H1 (cell line): ENCODE data around the gene CAPZB. TPM values are rescaled to one million over a fixed set of nuclear protein-coding genes. Genes with fewer than 3 reads are reported as not detected.

Source experiments
- BRCA1 ChIP-seq: IDR thresholded peaks from 2 replicates; pipeline ENCODE4 v1.6.1; 2012; ENCODE audit warnings: low read depth, low read length, improper control_type of control experiment
- HDAC6 ChIP-seq: IDR thresholded peaks from one replicate; pipeline ENCODE4 v1.7.1; 2012; ENCODE audit warnings: low read depth, mild to moderate bottlenecking, inconsistent platforms, low read length, moderate library complexity
- JUN ChIP-seq: IDR thresholded peaks from 2 replicates; pipeline ENCODE4 v1.6.1; 2011; ENCODE audit warnings: low read depth, mild to moderate bottlenecking, improper control_type of control experiment, low read length
- PHF8 ChIP-seq: fragments of 200-600 bp; sonication (generic); conservative IDR thresholded peaks from 2 replicates; pipeline ENCODE4 v1.7.1; 2012; ENCODE audit warnings: low read depth, mild to moderate bottlenecking, inconsistent platforms, low read length, moderate library complexity
- POLR2A ChIP-seq, 2 experiments: IDR thresholded peaks; 1 replicate in 1 of 2; 2 replicates in 1 of 2; pipeline ENCODE4 v1.6.1; 2011; ENCODE audit warnings: low read depth in 2 of 2, low read length in 2 of 2, mild to moderate bottlenecking in 2 of 2; ENCODE audit errors: control extremely low read depth in 1 of 2
- RBBP5 ChIP-seq: IDR thresholded peaks from 2 replicates; pipeline ENCODE4 v1.7.1; 2012; ENCODE audit warnings: low read depth, mild to moderate bottlenecking, inconsistent platforms, low read length, moderate library complexity, borderline replicate concordance
- SAP30 ChIP-seq: fragments of 300-600 bp; sonication (generic); IDR thresholded peaks from 2 replicates; pipeline ENCODE4 v1.7.1; 2012; ENCODE audit warnings: low read length, moderate library complexity, mild to moderate bottlenecking, inconsistent platforms; ENCODE audit not compliant: insufficient read depth, insufficient replicate concordance
- SIN3A ChIP-seq, 2 experiments: IDR thresholded peaks in 1 of 2; conservative IDR thresholded peaks in 1 of 2; 2 replicates each; pipeline ENCODE4 v1.6.1; 2011 to 2012; ENCODE audit warnings: low read length in 2 of 2, improper control_type of control experiment in 1 of 2, low read depth in 1 of 2, mild to moderate bottlenecking in 1 of 2
- SP1 ChIP-seq: IDR thresholded peaks from 2 replicates; pipeline ENCODE4 v1.6.1; 2011; ENCODE audit warnings: low read depth, low read length
- SP2 ChIP-seq: IDR thresholded peaks from 2 replicates; pipeline ENCODE4 v1.6.1; 2012; ENCODE audit warnings: mild to moderate bottlenecking, low read length, inconsistent platforms
- TAF1 ChIP-seq: IDR thresholded peaks from 2 replicates; pipeline ENCODE4 v1.6.1; 2011; ENCODE audit warnings: mild to moderate bottlenecking, low read depth, low read length
- TAF7 ChIP-seq: optimal IDR thresholded peaks from 2 replicates; pipeline ENCODE3; 2011; ENCODE audit warnings: low read depth, mild to moderate bottlenecking, inconsistent platforms, low read length, moderate library complexity, borderline replicate concordance
- polyA plus RNA-seq, 7 experiments: library from polyadenylated mRNA; depleted of rRNA in 3 of 7; stranded (reverse) in 5 of 7; unstranded in 2 of 7; fragments of >200 nt in 5 of 7; fragments of 200-250 nt in 2 of 7; gene quantifications; 1 replicate in 5 of 7; 2 replicates in 1 of 7; 4 replicates in 1 of 7; pipeline versions ENCODE4 v1.2.1 to v1.2.3, GENCODE V29; 2011 to 2013; ENCODE audit warnings: missing spikeins in 2 of 7, mixed read lengths in 2 of 7
- total RNA-seq: library from RNA; stranded (reverse); fragmentation: NEBNext Ultra II Directional; extraction: Animal tissue kit (Norgen Biotek cat#: 25700); gene quantifications from 2 replicates; pipeline ENCODE4 v1.2.1, GENCODE V29; 2021
- TF ChIP-seq, protein P1 (sequence below): IDR thresholded peaks from 2 replicates; pipeline ENCODE4 v1.6.1; 2012; ENCODE audit warnings: inconsistent platforms

Gene CAPZB
- total and polyA plus RNA-seq, 2 of the 8 experiments (the other 6 are each of a cell fraction or from before 2014, with no cell fraction given) = 162 to 371 TPM

DNA sequence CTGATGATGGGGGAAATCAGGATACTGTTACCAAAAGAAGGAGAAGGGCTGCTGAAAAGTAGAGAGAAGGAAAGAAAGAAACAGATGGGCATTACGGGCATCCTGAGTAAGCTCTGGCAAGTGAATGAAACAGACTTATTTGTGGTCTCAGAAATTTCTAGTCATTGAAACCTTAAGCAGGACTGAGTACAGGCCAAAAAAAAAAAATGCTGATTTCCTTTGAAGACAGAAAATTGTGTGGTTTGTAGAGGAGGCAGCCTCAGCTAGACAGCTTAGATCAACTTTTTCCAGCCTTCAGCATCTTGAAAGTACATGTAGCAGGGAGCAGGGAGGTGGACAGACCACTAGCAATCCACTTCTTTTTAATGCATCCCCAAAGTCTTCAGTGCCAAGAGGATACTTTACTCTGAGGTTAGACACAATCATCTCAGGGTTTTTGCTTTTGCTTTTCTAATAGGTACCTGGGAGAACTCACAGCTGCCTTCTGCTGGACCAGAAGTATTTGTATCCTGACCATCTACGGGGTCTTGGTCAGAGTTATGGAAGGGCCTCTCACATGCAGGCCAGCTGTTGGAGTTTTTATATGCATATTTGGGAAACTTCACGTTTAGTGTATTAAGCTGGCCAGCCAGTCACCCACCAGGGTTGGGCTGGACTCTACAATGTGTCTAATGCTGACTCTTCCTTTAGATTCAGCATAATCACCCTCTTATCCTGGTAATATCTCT is 10.6 kb upstream of the CAPZB start (continued):
- TF ChIP-seq, protein P1, sequence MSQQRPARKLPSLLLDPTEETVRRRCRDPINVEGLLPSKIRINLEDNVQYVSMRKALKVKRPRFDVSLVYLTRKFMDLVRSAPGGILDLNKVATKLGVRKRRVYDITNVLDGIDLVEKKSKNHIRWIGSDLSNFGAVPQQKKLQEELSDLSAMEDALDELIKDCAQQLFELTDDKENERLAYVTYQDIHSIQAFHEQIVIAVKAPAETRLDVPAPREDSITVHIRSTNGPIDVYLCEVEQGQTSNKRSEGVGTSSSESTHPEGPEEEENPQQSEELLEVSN = no peak
- TF ChIP-seq TAF1 = no peak
- no peak for TF ChIP-seq SIN3A (conservative IDR thresholded peaks at IDR 0.05 in 1 of 2, IDR thresholded peaks at IDR 0.05 in 1 of 2; ENCODE audit: low read depth in 1 of 2, low read length in 2 of 2)
- no peak for TF ChIP-seq RBBP5
- no peak for TF ChIP-seq SAP30
- TF ChIP-seq SP2 = no peak
- no peak for TF ChIP-seq HDAC6
- TF ChIP-seq BRCA1 = no peak
- TF ChIP-seq JUN = no peak
- TF ChIP-seq TAF7 = no peak
- TF ChIP-seq SP1 = no peak
- TF ChIP-seq PHF8 = no peak
- no peak for TF ChIP-seq POLR2A (IDR thresholded peaks at IDR 0.05; ENCODE audit: control extremely low read depth in 1 of 2, low read depth in 2 of 2, low read length in 2 of 2)
